ENCODE data around the gene ACP2. TPM values are rescaled to one million over a fixed set of nuclear protein-coding genes. Genes with fewer than 3 reads are reported as not detected.

Gene ACP2
- total and polyA plus RNA-seq, 9 of the 15 experiments (the other 6 are each of a cell fraction or from before 2014, with no cell fraction given) = 1.9 to 20.0 (median 11.6) TPM

DNA sequence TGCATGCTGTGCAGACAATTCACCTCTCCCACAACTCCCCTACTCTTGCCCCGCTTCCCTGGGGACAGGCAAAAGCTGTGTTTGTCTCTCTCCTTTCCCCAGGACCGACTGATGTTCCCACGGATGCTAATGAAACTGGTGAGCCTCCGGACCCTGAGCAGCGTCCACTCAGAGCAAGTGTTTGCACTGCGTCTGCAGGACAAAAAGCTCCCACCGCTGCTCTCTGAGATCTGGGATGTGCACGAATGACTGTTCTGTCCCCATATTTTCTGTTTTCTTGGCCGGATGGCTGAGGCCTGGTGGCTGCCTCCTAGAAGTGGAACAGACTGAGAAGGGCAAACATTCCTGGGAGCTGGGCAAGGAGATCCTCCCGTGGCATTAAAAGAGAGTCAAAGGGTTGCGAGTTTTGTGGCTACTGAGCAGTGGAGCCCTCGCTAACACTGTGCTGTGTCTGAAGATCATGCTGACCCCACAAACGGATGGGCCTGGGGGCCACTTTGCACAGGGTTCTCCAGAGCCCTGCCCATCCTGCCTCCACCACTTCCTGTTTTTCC, 19.9 kb upstream of the ACP2 start (continued):
- TF ChIP-seq ZNF311 (CRISPR knock-in tag; IDR thresholded peaks at IDR 0.05) (peak; percentile 59; the same call in 1 of the 2 replicates), KLF16 (IDR thresholded peaks at IDR 0.05) (0 out of 2 replicates have a peak, but pooled peaks have one; percentile 6), PTRF (tag; IDR thresholded peaks at IDR 0.05) (0 out of 2 replicates have a peak, but pooled peaks have one; percentile 45), CC2D1A (IDR thresholded peaks at IDR 0.05) (no peak), ATF1 (CRISPR knock-in tag; IDR thresholded peaks at IDR 0.05) (no peak), ATF1 (tag; IDR thresholded peaks at IDR 0.05) (no peak), FUS (optimal IDR thresholded peaks at IDR 0.05; ENCODE audit: low read depth, low read length) (no peak), NBN (IDR thresholded peaks at IDR 0.05; ENCODE audit: low read depth) (no peak), TOE1 (IDR thresholded peaks at IDR 0.05; ENCODE audit: borderline replicate concordance) (no peak), TOE1 (CRISPR knock-in tag; IDR thresholded peaks at IDR 0.05; ENCODE audit: borderline replicate concordance, low read depth) (no peak), ZFPM2 (CRISPR knock-in tag; IDR thresholded peaks at IDR 0.05) (no peak), MTA1 (IDR thresholded peaks at IDR 0.05; ENCODE audit: borderline replicate concordance) (no peak), MEF2D (tag; conservative IDR thresholded peaks at IDR 0.05; ENCODE audit: low read depth) (no peak), NFRKB (IDR thresholded peaks at IDR 0.05; ENCODE audit: low read depth) (peak; percentile 58; the same call in 1 of the 2 replicates), BRD4 (IDR thresholded peaks at IDR 0.05) (peak; percentile 53; the same call in 1 of the 2 replicates), POLR2AphosphoS2 (IDR thresholded peaks at IDR 0.05; ENCODE audit: low read length) (no peak), MIER1 (IDR thresholded peaks at IDR 0.05; ENCODE audit: low read depth) (no peak), BCOR (IDR thresholded peaks at IDR 0.05) (no peak), KDM5B (IDR thresholded peaks at IDR 0.05; ENCODE audit: insufficient replicate concordance, low read depth, low read length) (peak; percentile 37), SMARCA5 (IDR thresholded peaks at IDR 0.05) (0 out of 2 replicates have a peak, but pooled peaks have one; percentile 53), ZNF77 (CRISPR knock-in tag; IDR thresholded peaks at IDR 0.05) (no peak), STAT5B (CRISPR knock-in tag; IDR thresholded peaks at IDR 0.05) (no peak)
- TF ChIP-seq, protein P1, sequence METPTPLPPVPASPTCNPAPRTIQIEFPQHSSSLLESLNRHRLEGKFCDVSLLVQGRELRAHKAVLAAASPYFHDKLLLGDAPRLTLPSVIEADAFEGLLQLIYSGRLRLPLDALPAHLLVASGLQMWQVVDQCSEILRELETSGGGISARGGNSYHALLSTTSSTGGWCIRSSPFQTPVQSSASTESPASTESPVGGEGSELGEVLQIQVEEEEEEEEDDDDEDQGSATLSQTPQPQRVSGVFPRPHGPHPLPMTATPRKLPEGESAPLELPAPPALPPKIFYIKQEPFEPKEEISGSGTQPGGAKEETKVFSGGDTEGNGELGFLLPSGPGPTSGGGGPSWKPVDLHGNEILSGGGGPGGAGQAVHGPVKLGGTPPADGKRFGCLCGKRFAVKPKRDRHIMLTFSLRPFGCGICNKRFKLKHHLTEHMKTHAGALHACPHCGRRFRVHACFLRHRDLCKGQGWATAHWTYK (CRISPR knock-in tag; IDR thresholded peaks at IDR 0.05) = peak; percentile 54; the same call in 1 of the 2 replicates
- TF ChIP-seq, protein P2, sequence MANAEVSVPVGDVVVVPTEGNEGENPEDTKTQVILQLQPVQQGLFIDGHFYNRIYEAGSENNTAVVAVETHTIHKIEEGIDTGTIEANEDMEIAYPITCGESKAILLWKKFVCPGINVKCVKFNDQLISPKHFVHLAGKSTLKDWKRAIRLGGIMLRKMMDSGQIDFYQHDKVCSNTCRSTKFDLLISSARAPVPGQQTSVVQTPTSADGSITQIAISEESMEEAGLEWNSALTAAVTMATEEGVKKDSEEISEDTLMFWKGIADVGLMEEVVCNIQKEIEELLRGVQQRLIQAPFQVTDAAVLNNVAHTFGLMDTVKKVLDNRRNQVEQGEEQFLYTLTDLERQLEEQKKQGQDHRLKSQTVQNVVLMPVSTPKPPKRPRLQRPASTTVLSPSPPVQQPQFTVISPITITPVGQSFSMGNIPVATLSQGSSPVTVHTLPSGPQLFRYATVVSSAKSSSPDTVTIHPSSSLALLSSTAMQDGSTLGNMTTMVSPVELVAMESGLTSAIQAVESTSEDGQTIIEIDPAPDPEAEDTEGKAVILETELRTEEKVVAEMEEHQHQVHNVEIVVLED (CRISPR knock-in tag; IDR thresholded peaks at IDR 0.05) = no peak

All from K562 (cell line).